Activated T-cell treated with anti-CD3 and anti-CD28 coated beads, Interleukin-2, amount 50 U/mL, for 72 hours (primary cell): Measurements from ENCODE around the gene GPS1. TPM values are rescaled to one million over a fixed set of nuclear protein-coding genes. Genes with fewer than 3 reads are reported as not detected.
"Not testable (repeated sequence)": the region's sequence is repeated elsewhere in the genome, so short reads cannot be mapped to it uniquely, and the experiment has no call there.

ENCODE experiments used
- ATAC-seq, 2 donors: fragments of 150-1000 bp; cut with Tn5 transposase; replicated peaks in 1 of 2; 2 replicates each; pipeline ENCODE4 v1.10.0; 2021; ENCODE audit warnings: moderate library complexity in 2 of 2, mild to moderate bottlenecking in 1 of 2
- DNase-seq, 2 donors: peaks; one replicate each; pipeline ENCODE4 v3.0.0; 2021 to 2022; ENCODE audit warnings: mixed read lengths in 1 of 2
- H3K27ac Mint-ChIP-seq: one replicate; pipeline ENCODE4 v1.8.0; 2022; ENCODE audit warnings: mild to moderate bottlenecking, moderate library complexity, mixed read lengths
- H3K27me3 Mint-ChIP-seq: one replicate; pipeline ENCODE4 v1.8.0; 2022; ENCODE audit warnings: low read depth, mixed read lengths
- H3K36me3 Mint-ChIP-seq, 2 donors: one replicate each; pipeline ENCODE4 v1.8.0; 2022; ENCODE audit warnings: mixed read lengths in 2 of 2, mild to moderate bottlenecking in 1 of 2; ENCODE audit not compliant: insufficient read depth in 2 of 2
- H3K4me1 Mint-ChIP-seq: one replicate; pipeline ENCODE4 v1.8.0; 2022; ENCODE audit warnings: low read depth, mixed read lengths
- H3K4me3 Mint-ChIP-seq, 2 donors: one replicate each; pipeline ENCODE4 v1.8.0; 2022; ENCODE audit warnings: mild to moderate bottlenecking in 2 of 2, mixed read lengths in 2 of 2, moderate library complexity in 2 of 2
- H3K9me3 Mint-ChIP-seq, 2 donors: one replicate each; pipeline ENCODE4 v1.8.0; 2022; ENCODE audit warnings: mixed read lengths in 2 of 2
- total RNA-seq, 2 donors: library from RNA; stranded (reverse); gene quantifications; one replicate each; pipeline ENCODE4 v1.2.3, GENCODE V29; 2022

GPS1 gene
- total RNA-seq, 2 donors from 2014 or later, result 55.1 to 73.5 TPM

DNA sequence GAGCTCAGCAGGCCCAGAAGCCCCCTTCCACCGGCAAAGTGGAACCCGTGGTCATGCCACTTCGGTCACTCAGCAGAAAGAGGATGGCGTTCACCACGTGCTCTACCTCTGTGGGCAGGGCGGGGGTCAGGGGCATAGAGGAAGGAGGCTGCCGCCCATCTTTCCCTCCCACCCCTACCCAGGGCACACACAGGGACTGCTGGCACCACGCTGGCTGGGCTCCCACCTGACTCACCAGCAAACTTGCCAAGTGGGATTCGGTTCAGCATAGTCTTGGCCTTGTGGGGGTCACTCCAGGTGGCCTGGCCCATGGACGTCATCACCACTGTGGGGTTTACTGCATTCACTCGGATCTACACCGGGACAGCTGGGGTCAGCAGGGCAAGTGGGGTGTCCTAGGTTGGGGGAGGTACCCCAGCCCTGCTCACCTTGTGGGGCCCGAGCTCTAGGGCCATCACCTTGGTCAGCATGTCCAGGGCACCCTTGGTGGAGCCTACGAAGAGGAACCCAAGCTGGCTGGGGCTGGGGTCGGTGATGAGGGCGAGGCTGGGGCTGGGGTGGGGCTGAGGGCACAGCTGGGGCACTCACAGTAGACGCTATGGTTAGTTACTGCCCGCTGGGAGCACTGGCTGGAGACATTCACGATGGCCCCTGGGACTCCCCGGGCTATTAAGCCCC is 15.6 kb upstream of the GPS1 start:
- no peaks in the 10 kb centered on the region for H3K9me3 Mint-ChIP-seq

GRCh38 chr17:82036634-82037091 is 15.0 kb upstream of the GPS1 start:
- no peaks in the 10 kb centered on the region for H3K27me3 Mint-ChIP-seq
- H3K9me3 Mint-ChIP-seq, result no peaks in the 10 kb centered on the region
- H3K4me1 Mint-ChIP-seq, result peaks cover 12% of the 10 kb centered on the region
- peak overlapping the region; percentile 86 to 89 for H3K4me3 Mint-ChIP-seq
- DNase-seq (no peak), ATAC-seq (no peak)
- no peaks in the 10 kb centered on the region for H3K36me3 Mint-ChIP-seq
- no peak overlapping the region for H3K27ac Mint-ChIP-seq

More for the DNA sequence above, 15.6 kb upstream of the GPS1 start:
- no peak overlapping the region for H3K27ac Mint-ChIP-seq
- H3K4me3 Mint-ChIP-seq, result peak overlapping the region; percentile 86 to 89
- no peak for ATAC-seq
- DNase-seq, result no peak
- H3K27me3 Mint-ChIP-seq, result no peaks in the 10 kb centered on the region
- H3K36me3 Mint-ChIP-seq, result no peaks in the 10 kb centered on the region
- H3K4me1 Mint-ChIP-seq, result peaks cover 12% of the 10 kb centered on the region

DNA sequence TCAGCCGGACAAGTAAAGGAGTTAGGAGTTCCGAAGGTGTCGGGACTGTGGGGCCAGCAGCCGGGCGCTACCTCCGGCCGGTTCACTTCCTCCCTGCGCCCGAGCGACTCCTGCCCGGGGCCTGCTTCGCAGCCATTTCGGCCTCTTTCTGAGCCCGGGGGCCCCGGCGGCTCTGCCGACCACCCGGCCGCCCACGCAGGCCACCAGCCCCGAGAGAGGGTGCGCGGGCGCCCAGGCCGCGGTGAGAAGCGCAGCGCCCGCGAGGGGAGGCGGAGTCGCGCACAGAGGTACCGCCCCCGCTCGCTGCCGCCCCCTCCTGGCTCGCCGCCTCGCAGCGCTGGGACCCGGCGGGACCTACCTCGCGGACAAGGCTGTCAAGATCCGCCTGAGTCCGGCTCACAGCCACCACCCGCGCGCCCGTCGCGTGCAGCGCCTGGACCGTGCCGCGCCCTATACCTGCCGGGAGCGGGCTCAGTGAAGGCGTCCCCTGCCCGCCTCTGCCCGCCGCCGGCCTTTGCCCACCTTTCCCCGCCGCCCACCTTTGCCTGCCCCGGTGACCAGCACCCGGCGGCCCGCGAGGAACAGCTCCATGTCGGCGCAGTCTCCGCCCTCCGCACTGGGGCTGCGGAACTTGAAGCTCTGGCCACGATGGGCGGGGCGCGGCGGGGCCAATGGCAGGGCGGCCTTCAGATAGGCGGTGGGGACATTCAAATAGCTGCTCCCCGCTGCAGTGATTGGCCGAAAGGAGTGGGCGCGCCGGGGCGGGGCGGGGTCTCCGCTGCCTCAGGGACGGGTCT is 14.4 kb upstream of the GPS1 start, which contains the start of gene DCXR:
TSS of gene DCXR (minus strand) at position 606 of the 797 bp plus-strand sequence. CDS start at position 591, 15 bp downstream.
- H3K4me1 Mint-ChIP-seq, result peaks cover 12% of the 10 kb centered on the region
- H3K9me3 Mint-ChIP-seq, result no peaks in the 10 kb centered on the region
- H3K36me3 Mint-ChIP-seq, result no peaks in the 10 kb centered on the region
- H3K27me3 Mint-ChIP-seq, result no peaks in the 10 kb centered on the region
- peak; percentile 99 for DNase-seq
- peak within 1 kb of the TSS; percentile 86 to 89 for H3K4me3 Mint-ChIP-seq
- H3K27ac Mint-ChIP-seq, result peak within 1 kb of the TSS; percentile 41
- peak; percentile 95 to 96 for ATAC-seq

- no peak for ATAC-seq
- DNase-seq, result no peak
- no peaks in the 10 kb centered on the region for H3K27me3 Mint-ChIP-seq
- H3K27ac Mint-ChIP-seq, result peak overlapping the region; percentile 41
- peak overlapping the region; percentile 86 to 89 for H3K4me3 Mint-ChIP-seq
- H3K36me3 Mint-ChIP-seq, result no peaks in the 10 kb centered on the region
- H3K4me1 Mint-ChIP-seq, result peaks cover 11% of the 10 kb centered on the region
- no peaks in the 10 kb centered on the region for H3K9me3 Mint-ChIP-seq
Observed at GRCh38 chr17:82037889-82038195, 13.9 kb upstream of the GPS1 start.

GRCh38 chr17:82038796-82039409 is 12.8 kb upstream of the GPS1 start:
- H3K36me3 Mint-ChIP-seq, H3K27me3 Mint-ChIP-seq, H3K27ac Mint-ChIP-seq, DNase-seq, H3K9me3 Mint-ChIP-seq, ATAC-seq, H3K4me1 Mint-ChIP-seq: not testable (repeated sequence)
- H3K4me3 Mint-ChIP-seq, result peak overlapping the region; percentile 13 to 42

DNA sequence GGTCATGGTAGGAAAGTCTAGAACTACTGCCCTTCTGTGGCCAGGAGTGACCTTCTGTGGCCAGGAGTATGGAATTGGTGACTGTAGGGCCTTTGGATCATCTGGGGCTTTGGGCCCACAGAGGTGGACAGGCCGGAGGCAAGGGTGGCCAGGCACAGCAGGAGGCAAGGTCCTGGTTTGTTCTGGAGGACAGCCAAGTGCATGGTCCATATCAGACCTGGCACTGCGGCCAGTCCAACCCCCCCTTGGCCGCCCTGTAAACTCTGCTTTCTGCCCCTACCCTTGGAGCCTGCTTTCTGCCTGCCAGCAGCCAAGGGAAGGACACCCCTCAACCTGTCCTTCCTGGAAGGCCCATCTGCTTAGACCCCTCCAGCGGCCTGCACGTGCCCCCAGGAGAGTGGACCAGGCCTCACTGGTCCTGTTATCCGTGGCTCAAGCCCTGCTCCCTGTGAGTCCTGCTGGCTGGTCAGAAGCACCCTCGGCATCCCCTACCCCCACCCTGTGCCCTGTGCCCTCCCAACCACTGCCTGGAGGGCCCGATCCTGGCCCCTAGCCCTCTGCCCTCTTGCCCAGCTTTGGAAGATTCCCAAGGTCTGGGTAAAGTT is 11.9 kb upstream of the GPS1 start:
- Mint-ChIP-seq H3K27ac (no peak overlapping the region), H3K36me3 (no peaks in the 10 kb centered on the region), H3K4me3 (no peak overlapping the region), H3K4me1 (peaks cover 8% of the 10 kb centered on the region), H3K9me3 (no peaks in the 10 kb centered on the region), H3K27me3 (no peaks in the 10 kb centered on the region)
- DNase-seq (no peak), ATAC-seq (no peak)

GRCh38 chr17:82041144-82041814 is 10.4 kb upstream of the GPS1 start:
- Mint-ChIP-seq H3K36me3 (no peaks in the 10 kb centered on the region), H3K4me3 (no peak overlapping the region), H3K27me3 (no peaks in the 10 kb centered on the region), H3K27ac (no peak overlapping the region), H3K4me1 (peaks cover 8% of the 10 kb centered on the region), H3K9me3 (no peaks in the 10 kb centered on the region)
- ATAC-seq (no peak), DNase-seq (no peak)

DNA sequence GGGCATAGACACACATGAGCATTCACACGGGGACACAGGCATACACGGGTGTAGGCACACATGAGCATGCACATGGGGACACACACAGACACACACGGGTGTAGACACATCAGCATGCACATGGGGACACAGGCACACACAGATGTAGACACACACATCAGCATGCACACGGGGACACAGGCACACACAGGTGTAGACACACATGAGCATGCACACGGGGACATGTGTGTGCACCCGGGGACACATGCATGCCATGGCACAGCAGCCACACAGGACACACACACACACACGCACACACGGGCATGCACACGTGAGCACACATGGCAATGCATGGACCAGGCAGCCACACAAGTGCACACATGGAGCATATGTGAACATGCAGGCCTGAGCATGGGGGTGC is 9.0 kb upstream of the GPS1 start:
- H3K4me1 Mint-ChIP-seq, result peaks cover 7% of the 10 kb centered on the region
- H3K27ac Mint-ChIP-seq, result no peak overlapping the region
- H3K27me3 Mint-ChIP-seq, result no peaks in the 10 kb centered on the region
- H3K36me3 Mint-ChIP-seq, result no peaks in the 10 kb centered on the region
- H3K9me3 Mint-ChIP-seq, result no peaks in the 10 kb centered on the region
- no peak for DNase-seq
- ATAC-seq, result no peak
- H3K4me3 Mint-ChIP-seq, result no peak overlapping the region

DNA sequence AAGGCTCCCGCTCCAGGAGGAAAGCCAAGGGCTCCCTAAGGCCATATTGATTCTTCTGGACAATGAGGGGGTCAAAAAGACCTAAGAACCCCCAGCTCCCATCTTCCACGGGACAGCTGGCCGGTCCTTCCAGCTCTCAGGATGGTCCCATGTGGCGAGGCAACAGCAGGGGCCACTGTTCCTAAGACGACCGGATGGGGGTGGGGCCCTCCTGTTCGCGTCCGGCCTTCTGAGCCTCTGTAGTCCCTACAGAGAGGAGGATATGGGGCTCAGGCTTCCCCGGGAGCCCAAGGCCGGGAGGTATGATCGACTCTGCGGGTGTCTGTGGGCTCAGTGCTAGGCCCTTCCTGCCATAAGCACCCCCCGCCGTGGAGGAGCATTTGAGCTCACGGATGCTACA is 8.2 kb upstream of the GPS1 start:
- no peak for ATAC-seq
- H3K27ac Mint-ChIP-seq, result no peak overlapping the region
- H3K36me3 Mint-ChIP-seq, result no peaks in the 10 kb centered on the region
- no peak overlapping the region for H3K4me3 Mint-ChIP-seq
- H3K4me1 Mint-ChIP-seq, result no peaks in the 10 kb centered on the region
- H3K9me3 Mint-ChIP-seq, result no peaks in the 10 kb centered on the region
- no peak for DNase-seq
- H3K27me3 Mint-ChIP-seq, result no peaks in the 10 kb centered on the region

- no peaks in the 10 kb centered on the region for H3K36me3 Mint-ChIP-seq
- no peaks in the 10 kb centered on the region for H3K9me3 Mint-ChIP-seq
- H3K27me3 Mint-ChIP-seq, result no peaks in the 10 kb centered on the region
- H3K27ac Mint-ChIP-seq, result no peak overlapping the region
- no peak for ATAC-seq
- H3K4me3 Mint-ChIP-seq, result no peak overlapping the region
- H3K4me1 Mint-ChIP-seq, result peaks cover 7% of the 10 kb centered on the region
- DNase-seq, result no peak
Observed at GRCh38 chr17:82045936-82046484, 5.7 kb upstream of the GPS1 start.

GRCh38 chr17:82046903-82047302 is 4.8 kb upstream of the GPS1 start:
- no peaks in the 10 kb centered on the region for H3K36me3 Mint-ChIP-seq
- H3K4me3 Mint-ChIP-seq, result no peak overlapping the region
- no peaks in the 10 kb centered on the region for H3K27me3 Mint-ChIP-seq
- ATAC-seq, result no peak
- peaks cover 7% of the 10 kb centered on the region for H3K4me1 Mint-ChIP-seq
- H3K9me3 Mint-ChIP-seq, result no peaks in the 10 kb centered on the region
- DNase-seq, result no peak
- H3K27ac Mint-ChIP-seq, result no peak overlapping the region

DNA sequence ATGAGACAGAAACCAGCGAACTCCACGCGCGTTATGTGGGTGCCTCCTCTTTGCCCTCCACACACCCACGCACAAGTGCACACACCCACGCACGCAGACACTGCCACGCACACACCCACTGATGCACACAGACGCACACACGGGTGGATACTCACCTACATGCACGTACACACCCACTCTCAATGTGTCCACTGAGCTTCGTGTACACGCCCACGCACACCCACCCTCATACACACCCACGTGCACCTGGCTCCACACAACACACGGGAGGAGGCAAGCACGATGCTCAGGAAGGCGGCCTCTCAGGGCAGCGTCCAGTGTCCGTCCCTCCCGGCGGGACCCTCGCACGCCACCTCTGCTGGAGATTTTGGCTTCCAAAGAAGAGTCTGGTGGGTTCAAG is 4.3 kb upstream of the GPS1 start:
- no peak for DNase-seq
- Mint-ChIP-seq H3K4me3 (no peak overlapping the region), H3K27ac (no peak overlapping the region), H3K36me3 (no peaks in the 10 kb centered on the region), H3K4me1 (peaks cover 7% of the 10 kb centered on the region), H3K9me3 (no peaks in the 10 kb centered on the region), H3K27me3 (no peaks in the 10 kb centered on the region)
- no peak for ATAC-seq
